IMR-90 (cell line): ENCODE results near the gene NINJ2. TPM values are rescaled to one million over a fixed set of nuclear protein-coding genes. Genes with fewer than 3 reads are reported as not detected.

Experiments
- ATAC-seq: fragments of 200-7000 bp; cut with Tn5 transposase; 2 replicates; pipeline ENCODE4 v1.9.1; 2020; ENCODE audit warnings: low read depth, mild to moderate bottlenecking, moderate library complexity
- BruUV-seq: library from RNA; stranded (reverse); fragments of 400-500 nt; replicated peaks from 2 replicates; lab custom pipeline; 2021; lab: Mats Ljungman, UMichigan
- CTCF ChIA-PET: fragments of 300-600 bp; formaldehyde crosslinking; extraction: SDS; loops from one replicate; lab custom pipeline; 2021; ENCODE audit warnings: antibody characterized with exemption; lab: Yijun Ruan, JAX
- POLR2A ChIA-PET: fragments of 300-600 bp; sonication (Branson Sonifier 250); formaldehyde crosslinking; loops from one replicate; lab custom pipeline; 2022; ENCODE audit warnings: antibody characterized with exemption; ENCODE audit not compliant: unreplicated experiment; lab: Charles Lee
- DNase-seq: peaks from one replicate; pipeline ENCODE4 v3.0.0; 2013
- H2AFZ ChIP-seq: replicated peaks from 2 replicates; pipeline ENCODE3; 2013; ENCODE audit warnings: low read length, mild to moderate bottlenecking; ENCODE audit not compliant: poor library complexity
- H2AK5ac ChIP-seq: 2 replicates; pipeline ENCODE4 v1.6.1; 2013; ENCODE audit warnings: low read depth, low read length, inconsistent platforms
- H2AK9ac ChIP-seq: replicated peaks from 2 replicates; pipeline ENCODE3; 2013; ENCODE audit warnings: mild to moderate bottlenecking, low read depth, low read length, moderate library complexity; ENCODE audit not compliant: poor library complexity
- H2BK120ac ChIP-seq: 2 replicates; pipeline ENCODE4 v1.6.1; 2013; ENCODE audit warnings: low read depth, low read length, inconsistent platforms
- H2BK15ac ChIP-seq: 3 replicates; pipeline ENCODE4 v1.6.1; 2013; ENCODE audit warnings: low read depth, low read length, inconsistent platforms
- H2BK20ac ChIP-seq: 2 replicates; pipeline ENCODE4 v1.6.1; 2013; ENCODE audit warnings: low read depth, mild to moderate bottlenecking, inconsistent platforms, low read length, moderate library complexity
- H2BK5ac ChIP-seq: 2 replicates; pipeline ENCODE4 v1.6.1; 2013; ENCODE audit warnings: mild to moderate bottlenecking, low read depth, low read length, inconsistent platforms; ENCODE audit not compliant: poor library complexity, severe bottlenecking
- H3K14ac ChIP-seq: replicated peaks from 2 replicates; pipeline ENCODE4 v1.6.1; 2013; ENCODE audit warnings: low read depth, low read length, inconsistent platforms
- H3K18ac ChIP-seq: 2 replicates; pipeline ENCODE4 v1.6.1; 2013; ENCODE audit warnings: low read depth, low read length, control low read depth
- H3K23ac ChIP-seq: 2 replicates; pipeline ENCODE4 v1.6.1; 2013; ENCODE audit warnings: low read depth, low read length, inconsistent platforms
- H3K27ac ChIP-seq: 2 replicates; pipeline ENCODE4 v1.5.1; 2013; ENCODE audit warnings: mild to moderate bottlenecking, control low read depth, low read length; ENCODE audit not compliant: insufficient read depth
- H3K27me3 ChIP-seq: 2 replicates; pipeline ENCODE4 v1.6.1; 2013; ENCODE audit warnings: low read length; ENCODE audit not compliant: control insufficient read depth, insufficient read depth
- H3K36me3 ChIP-seq: 2 replicates; pipeline ENCODE4 v1.6.1; 2013; ENCODE audit warnings: low read length, mixed read lengths; ENCODE audit not compliant: control insufficient read depth, insufficient read depth
- H3K4ac ChIP-seq: 2 replicates; pipeline ENCODE4 v1.6.1; 2013; ENCODE audit warnings: low read depth, low read length, inconsistent platforms
- H3K4me1 ChIP-seq: 2 replicates; pipeline ENCODE4 v1.6.1; 2013; ENCODE audit warnings: low read length, mixed read lengths; ENCODE audit not compliant: control insufficient read depth, insufficient read depth
- H3K4me2 ChIP-seq: 2 replicates; pipeline ENCODE4 v1.6.1; 2013; ENCODE audit warnings: low read depth, mild to moderate bottlenecking, control low read depth, low read length, moderate library complexity
- H3K4me3 ChIP-seq: 2 replicates; pipeline ENCODE4 v1.5.1; 2013; ENCODE audit warnings: low read depth, mild to moderate bottlenecking, control low read depth, low read length, moderate library complexity; ENCODE audit not compliant: insufficient read depth
- H3K56ac ChIP-seq: 2 replicates; pipeline ENCODE4 v1.6.1; 2013; ENCODE audit warnings: low read length, inconsistent platforms; ENCODE audit not compliant: insufficient read depth; ENCODE audit errors: extremely low read depth
- H3K79me1 ChIP-seq, 2 experiments: 2 replicates each; pipeline ENCODE4 v1.6.1; 2013; ENCODE audit warnings: low read length in 2 of 2, inconsistent platforms in 1 of 2, low read depth in 1 of 2
- H3K9ac ChIP-seq: 2 replicates; pipeline ENCODE4 v1.6.1; 2013; ENCODE audit warnings: low read depth, low read length, control low read depth
- H3K9me1 ChIP-seq: 2 replicates; pipeline ENCODE4 v1.6.1; 2013; ENCODE audit warnings: low read length, inconsistent platforms; ENCODE audit not compliant: insufficient read depth
- H3K9me3 ChIP-seq: 2 replicates; pipeline ENCODE4 v1.6.1; 2013; ENCODE audit warnings: low read length; ENCODE audit not compliant: control insufficient read depth, insufficient read depth
- H4K20me1 ChIP-seq: 2 replicates; pipeline ENCODE4 v1.6.1; 2013; ENCODE audit warnings: low read length, inconsistent platforms; ENCODE audit not compliant: insufficient read depth
- H4K5ac ChIP-seq: 2 replicates; pipeline ENCODE4 v1.6.1; 2013; ENCODE audit warnings: mild to moderate bottlenecking, low read depth, low read length, control low read depth
- H4K8ac ChIP-seq, 2 experiments: 2 replicates each; pipeline ENCODE4 v1.6.1; 2013; ENCODE audit warnings: low read depth in 2 of 2, low read length in 2 of 2, control low read depth in 1 of 2, inconsistent platforms in 1 of 2
- H4K91ac ChIP-seq: 2 replicates; pipeline ENCODE4 v1.6.1; 2013; ENCODE audit warnings: low read depth, low read length, inconsistent platforms; ENCODE audit not compliant: insufficient read depth
- BHLHE40 ChIP-seq: fragments of 150-350 bp; IDR thresholded peaks from 2 replicates; pipeline ENCODE4 v1.6.1; 2016; ENCODE audit warnings: mild to moderate bottlenecking, low read depth, low read length
- CEBPB ChIP-seq: IDR thresholded peaks from 2 replicates; pipeline ENCODE4 v1.6.1; 2012; ENCODE audit warnings: low read depth, low read length, improper control_type of control experiment
- CHD1 ChIP-seq: IDR thresholded peaks from 2 replicates; pipeline ENCODE4 v1.6.1; 2012; ENCODE audit warnings: low read depth, low read length, improper control_type of control experiment
- ELK1 ChIP-seq: fragments of 150-350 bp; IDR thresholded peaks from 2 replicates; pipeline ENCODE4 v1.6.1; 2016; ENCODE audit warnings: low read depth, mild to moderate bottlenecking, low read length, moderate library complexity, borderline replicate concordance
- FOS ChIP-seq: fragments of 150-350 bp; IDR thresholded peaks from 2 replicates; pipeline ENCODE4 v1.6.1; 2016; ENCODE audit warnings: low read depth, low read length
- MAFK ChIP-seq: IDR thresholded peaks from 2 replicates; pipeline ENCODE4 v1.6.1; 2012; ENCODE audit warnings: low read depth, low read length, improper control_type of control experiment
- MXI1 ChIP-seq: IDR thresholded peaks from 2 replicates; pipeline ENCODE4 v1.6.1; 2012; ENCODE audit warnings: low read depth, mild to moderate bottlenecking, low read length, moderate library complexity, borderline replicate concordance
- NFE2L2 ChIP-seq: fragments of 150-350 bp; IDR thresholded peaks from 2 replicates; pipeline ENCODE4 v1.6.1; 2016; ENCODE audit warnings: low read depth, mild to moderate bottlenecking, low read length
- POLR2A ChIP-seq: IDR thresholded peaks from 2 replicates; pipeline ENCODE4 v1.6.1; 2012; ENCODE audit warnings: mild to moderate bottlenecking, low read depth, low read length
- RAD21 ChIP-seq: IDR thresholded peaks from 2 replicates; pipeline ENCODE4 v1.6.1; 2012; ENCODE audit warnings: low read length, improper control_type of control experiment
- RCOR1 ChIP-seq: IDR thresholded peaks from 2 replicates; pipeline ENCODE4 v1.6.1; 2012; ENCODE audit warnings: mild to moderate bottlenecking, low read length, improper control_type of control experiment; ENCODE audit not compliant: insufficient replicate concordance
- RFX5 ChIP-seq: IDR thresholded peaks from 2 replicates; pipeline ENCODE4 v1.8.0; 2012; ENCODE audit warnings: low read depth, mild to moderate bottlenecking, low read length, moderate library complexity
- SMC3 ChIP-seq: fragments of 150-350 bp; IDR thresholded peaks from 2 replicates; pipeline ENCODE4 v1.6.1; 2016; ENCODE audit warnings: low read depth, mild to moderate bottlenecking, antibody characterized with exemption, low read length, moderate library complexity
- USF2 ChIP-seq: fragments of 150-350 bp; IDR thresholded peaks from 2 replicates; pipeline ENCODE4 v1.6.1; 2017; ENCODE audit warnings: mild to moderate bottlenecking, antibody characterized with exemption, low read length, low read depth
- WGBS, 2 experiments: methylation state at CpG; one replicate each; pipeline versions ENCODE4 v1.1.5 to v1.1.7; 2013; ENCODE audit warnings: missing lambda C conversion rate in 2 of 2; ENCODE audit not compliant: insufficient read length in 1 of 2; ENCODE audit errors: extremely low coverage in 2 of 2; 5-methylcytosine and 5-hydroxymethylcytosine counted together
- dilution Hi-C: fragments of 300-500 bp; cut with HindIII; formaldehyde crosslinking; loops from one replicate; pipeline ENCODE4 v1.14.3; 2018; ENCODE audit warnings: low sequenced_read_pairs; ENCODE audit not compliant: unreplicated experiment
- in situ Hi-C: fragments of 300-500 bp; cut with MboI; formaldehyde crosslinking; loops from 3 replicates; pipeline ENCODE4 v1.14.3; 2019; ENCODE audit warnings: low sequenced_read_pairs, inconsistent platforms, mixed read lengths
- intact Hi-C: fragments of 100-400 bp; cut with micrococcal nuclease; formaldehyde crosslinking; loops from 2 replicates; pipeline ENCODE4 v1.10.0; 2022
- polyA plus RNA-seq, 3 experiments: library from polyadenylated mRNA; depleted of rRNA; stranded (reverse); fragments of >200 nt; gene quantifications; 2 replicates each; pipeline ENCODE4 v1.2.3, GENCODE V29; 2012; ENCODE audit warnings: low replicate concordance in 1 of 3
- total RNA-seq: library from RNA; depleted of rRNA; stranded (reverse); fragments of >200 nt; gene quantifications from 2 replicates; pipeline ENCODE4 v1.2.3, GENCODE V29; 2012

NINJ2 gene
- total and polyA plus RNA-seq, 2 of the 4 experiments (the other 2 are of a cell fraction), result not detected

- no peaks in the 10 kb centered on the region for H3K9me3 ChIP-seq
- H3K4me1 ChIP-seq, result no peaks in the 10 kb centered on the region
- H4K5ac ChIP-seq, result no peak overlapping the region
- 0% methylated on average over 13 of the region's 44 CpGs; no CpG with 5 or more reads in 1 of the 2 experiments for WGBS, 2 experiments
- peak; percentile 26 for DNase-seq
- H3K56ac ChIP-seq, result no peak overlapping the region
- no peak overlapping the region for H3K23ac ChIP-seq
- H3K18ac ChIP-seq, result no peak overlapping the region
- H4K20me1 ChIP-seq, result no peaks in the 10 kb centered on the region
- H3K9me1 ChIP-seq, result no peaks in the 10 kb centered on the region
- no peaks in the 10 kb centered on the region for H3K36me3 ChIP-seq
- no peak overlapping the region for H2BK15ac ChIP-seq
- H3K79me1 ChIP-seq, result no peaks in the 10 kb centered on the region
- no peak overlapping the region for H2BK120ac ChIP-seq
- in situ Hi-C loops (no loop called here), dilution Hi-C loops (no loop called here), intact Hi-C loops (loop anchor here (1.0 to 10.0 kb wide), 3 partner anchors 94 to 222 kb away; no protein-coding TSS in a partner anchor)
- ATAC-seq, result peak; percentile 95
- H3K27ac ChIP-seq, result no peak overlapping the region
- no peak overlapping the region for H3K9ac ChIP-seq
- H2BK20ac ChIP-seq, result no peak overlapping the region
- POLR2A ChIA-PET, result no interaction called here
- H3K27me3 ChIP-seq, result peaks cover 64% of the 10 kb centered on the region
- H4K91ac ChIP-seq, result no peak overlapping the region
- H2AK5ac ChIP-seq, result no peak overlapping the region
- BruUV-seq, result no TSS peak
- H3K4me3 ChIP-seq, result no peak overlapping the region
- H3K4ac ChIP-seq, result no peak overlapping the region
- peak overlapping the region; percentile 11 for H2AFZ ChIP-seq
- H4K8ac ChIP-seq, result no peak overlapping the region
- CTCF ChIA-PET, result interaction anchor here (0.5 to 3.0 kb wide), 9 partner anchors 9 to 193 kb away, joined by 3 to 21 read pairs (median 3); no protein-coding TSS in a partner anchor
- H2BK5ac ChIP-seq, result no peak overlapping the region
- no peak overlapping the region for H3K14ac ChIP-seq
- H2AK9ac ChIP-seq, result peak overlapping the region; percentile 23
- H3K4me2 ChIP-seq, result peak overlapping the region; percentile 63
- TF ChIP-seq POLR2A (no peak), BHLHE40 (no peak), ELK1 (no peak), RCOR1 (no peak), NFE2L2 (no peak), MXI1 (no peak), RFX5 (peak; percentile 95), SMC3 (peak; percentile 99), CEBPB (no peak), USF2 (no peak), RAD21 (peak; percentile 99), FOS (no peak), CHD1 (no peak), MAFK (no peak)
These were observed 116.1 kb downstream of the NINJ2 start for GRCh38 chr12:546920-547845.
